ENCODE data around the gene SLC25A41.
"Not testable (repeated sequence)": the region's sequence is repeated elsewhere in the genome, so short reads cannot be mapped to it uniquely, and the experiment has no call there.

The SLC25A41 gene

GRCh38 chr19:6459262-6460098 lies 25.9 kb upstream of the SLC25A41 start, which contains the start of gene SLC25A23:
Gene SLC25A23 (minus strand): TSS chr19:6459792. CDS start chr19:6459628, 164 bp downstream.
- peak; percentile 39 to 48 for DNase-seq

- no peak for DNase-seq
These were observed 25.2 kb upstream of the SLC25A41 start for GRCh38 chr19:6458695-6459261.

- no peak for DNase-seq
These were observed 24.6 kb upstream of the SLC25A41 start for GRCh38 chr19:6457958-6458694.

- DNase-seq: no peak
These were observed 22.4 kb upstream of the SLC25A41 start for GRCh38 chr19:6455924-6456323.

- DNase-seq: no peak
These were observed 20.5 kb upstream of the SLC25A41 start for GRCh38 chr19:6453951-6454565.

- no peak for DNase-seq
These were observed 19.3 kb upstream of the SLC25A41 start for GRCh38 chr19:6452899-6453298.

GRCh38 chr19:6452223-6452614 lies 18.7 kb upstream of the SLC25A41 start:
- no peak for DNase-seq

- DNase-seq: no peak
These were observed 18.1 kb upstream of the SLC25A41 start for GRCh38 chr19:6451583-6452222.

- no peak for DNase-seq
These were observed 16.6 kb upstream of the SLC25A41 start for GRCh38 chr19:6450166-6450565.

- DNase-seq: no peak
These were observed 14.5 kb upstream of the SLC25A41 start for GRCh38 chr19:6448045-6448444.

GRCh38 chr19:6446452-6446851 lies 12.9 kb upstream of the SLC25A41 start:
- no peak for DNase-seq

GRCh38 chr19:6443986-6444385 lies 10.4 kb upstream of the SLC25A41 start:
- DNase-seq: no peak

GRCh38 chr19:6442087-6442688 lies 8.6 kb upstream of the SLC25A41 start:
- DNase-seq: no peak

GRCh38 chr19:6440905-6441304 lies 7.3 kb upstream of the SLC25A41 start:
- DNase-seq: no peak

- no peak for DNase-seq
These were observed 6.2 kb upstream of the SLC25A41 start for GRCh38 chr19:6439743-6440142.

GRCh38 chr19:6433165-6433564 lies 398 bp downstream of the SLC25A41 start:
- DNase-seq: no peak

- DNase-seq: no peak
These were observed 1.7 kb downstream of the SLC25A41 start for GRCh38 chr19:6431891-6432290.

GRCh38 chr19:6429419-6430221 lies 3.9 kb downstream of the SLC25A41 start:
- DNase-seq: no peak

- not testable (repeated sequence) for DNase-seq
These were observed 4.7 kb downstream of the SLC25A41 start for GRCh38 chr19:6428692-6429418.

- DNase-seq: no peak
These were observed 6.4 kb downstream of the SLC25A41 start for GRCh38 chr19:6427131-6427530.

Data from Kasumi-1 (cell line).